ENCODE data around the gene TRERF1.
A peak's percentile ranks its signal among the peaks of the same experiment; 100 is the strongest.

TRERF1 gene

DNA sequence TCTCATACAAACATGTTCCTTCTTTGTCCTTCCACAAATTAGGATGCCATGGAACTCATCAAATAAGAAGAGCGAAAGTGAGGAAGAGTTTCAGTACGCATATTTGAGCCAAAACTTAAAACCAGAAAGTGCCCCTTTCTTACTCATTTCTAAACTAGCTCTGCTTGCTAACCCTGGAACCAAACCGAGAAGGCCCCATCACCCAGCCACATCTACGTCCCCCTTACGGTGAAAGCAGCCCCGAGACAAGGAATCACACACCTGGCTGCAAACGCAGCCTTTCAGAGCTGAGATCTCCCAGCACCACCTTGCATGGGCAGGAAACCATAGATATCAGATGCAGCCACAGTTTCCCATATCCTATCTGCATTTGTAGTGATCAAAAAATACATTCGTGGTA is 28.5 kb downstream of the TRERF1 start:
- ATAC-seq (peak; percentile 84), DNase-seq (peak; percentile 51)
- H3K4me1 Mint-ChIP-seq = peaks cover 55% of the 10 kb centered on the region
- no peaks in the 10 kb centered on the region for H3K9me3 Mint-ChIP-seq
- H3K36me3 Mint-ChIP-seq (ENCODE audit: low read depth) = no peaks in the 10 kb centered on the region
- no peaks in the 10 kb centered on the region for H3K27me3 Mint-ChIP-seq
- peak overlapping the region; percentile 39 for H3K27ac Mint-ChIP-seq
- H3K4me3 Mint-ChIP-seq = no peak overlapping the region

DNA sequence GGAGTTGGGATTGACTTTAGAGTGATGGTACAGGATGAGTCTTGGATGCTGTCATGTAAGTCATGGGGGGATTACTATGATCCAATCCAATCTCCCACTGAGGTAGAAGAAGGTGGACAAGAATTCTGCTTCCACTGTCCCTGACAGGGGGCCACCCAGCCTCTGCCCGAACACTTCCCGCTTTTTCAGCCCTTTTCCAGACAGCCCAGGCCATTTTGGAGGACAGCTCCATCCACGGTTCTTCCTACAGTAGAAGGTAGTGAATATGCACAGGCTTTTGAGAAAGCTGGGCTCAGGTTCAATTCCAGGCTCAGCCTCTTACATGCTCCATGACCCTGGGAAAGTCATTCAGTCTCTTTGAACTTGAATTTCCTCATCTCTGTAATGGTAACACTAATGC is 31.0 kb downstream of the TRERF1 start:
- DNase-seq = no peak
- no peak for ATAC-seq

GRCh38 chr6:42419490-42420280 is 32.0 kb downstream of the TRERF1 start:
- no peak overlapping the region for H3K27ac Mint-ChIP-seq
- H3K36me3 Mint-ChIP-seq (ENCODE audit: low read depth) = no peaks in the 10 kb centered on the region
- DNase-seq = no peak
- peaks cover 55% of the 10 kb centered on the region for H3K4me1 Mint-ChIP-seq
- no peak overlapping the region for H3K4me3 Mint-ChIP-seq
- no peak for ATAC-seq
- H3K27me3 Mint-ChIP-seq = no peaks in the 10 kb centered on the region
- no peaks in the 10 kb centered on the region for H3K9me3 Mint-ChIP-seq

More for the DNA sequence above, 31.0 kb downstream of the TRERF1 start:
- H3K4me1 Mint-ChIP-seq = peaks cover 61% of the 10 kb centered on the region
- H3K4me3 Mint-ChIP-seq = no peak overlapping the region
- H3K27me3 Mint-ChIP-seq = no peaks in the 10 kb centered on the region
- no peak overlapping the region for H3K27ac Mint-ChIP-seq
- H3K36me3 Mint-ChIP-seq (ENCODE audit: low read depth) = no peaks in the 10 kb centered on the region
- H3K9me3 Mint-ChIP-seq = no peaks in the 10 kb centered on the region

DNA sequence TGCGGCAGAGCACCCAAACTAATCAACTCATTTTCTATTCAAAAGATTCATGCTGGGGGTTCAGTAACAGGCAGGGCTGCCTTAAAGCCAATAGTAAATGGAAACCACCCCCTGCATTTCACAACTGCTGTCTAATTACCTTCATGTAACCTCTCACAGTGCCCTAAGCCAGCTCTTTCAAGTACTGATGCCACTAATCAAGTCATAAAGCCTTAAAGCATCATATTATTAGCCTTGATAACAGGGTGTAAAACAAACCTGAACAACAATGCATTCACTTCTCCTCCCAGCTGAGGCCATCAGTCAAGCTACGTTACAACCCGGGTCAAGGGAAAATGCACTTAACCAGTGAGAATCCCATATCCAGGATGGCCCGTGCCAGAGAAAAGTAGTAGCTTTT is 33.0 kb downstream of the TRERF1 start:
- H3K4me3 Mint-ChIP-seq = no peak overlapping the region
- DNase-seq (no peak), ATAC-seq (no peak)
- H3K27ac Mint-ChIP-seq = no peak overlapping the region
- H3K27me3 Mint-ChIP-seq = no peaks in the 10 kb centered on the region
- H3K36me3 Mint-ChIP-seq (ENCODE audit: low read depth) = no peaks in the 10 kb centered on the region
- H3K9me3 Mint-ChIP-seq = no peaks in the 10 kb centered on the region
- peaks cover 53% of the 10 kb centered on the region for H3K4me1 Mint-ChIP-seq

- no peak overlapping the region for H3K4me3 Mint-ChIP-seq
- no peaks in the 10 kb centered on the region for H3K36me3 Mint-ChIP-seq (ENCODE audit: low read depth)
- peaks cover 46% of the 10 kb centered on the region for H3K4me1 Mint-ChIP-seq
Measured at GRCh38 chr6:42417641-42418112, 34.0 kb downstream of the TRERF1 start.

GRCh38 chr6:42411406-42411805 is 40.3 kb downstream of the TRERF1 start:
- DNase-seq = no peak

More at GRCh38 chr6:42417641-42418112, 34.0 kb downstream of the TRERF1 start:
- H3K27me3 Mint-ChIP-seq = no peaks in the 10 kb centered on the region
- ATAC-seq = peak; percentile 83
- peak overlapping the region; percentile 37 for H3K27ac Mint-ChIP-seq
- no peaks in the 10 kb centered on the region for H3K9me3 Mint-ChIP-seq
- peak; percentile 52 for DNase-seq

DNA sequence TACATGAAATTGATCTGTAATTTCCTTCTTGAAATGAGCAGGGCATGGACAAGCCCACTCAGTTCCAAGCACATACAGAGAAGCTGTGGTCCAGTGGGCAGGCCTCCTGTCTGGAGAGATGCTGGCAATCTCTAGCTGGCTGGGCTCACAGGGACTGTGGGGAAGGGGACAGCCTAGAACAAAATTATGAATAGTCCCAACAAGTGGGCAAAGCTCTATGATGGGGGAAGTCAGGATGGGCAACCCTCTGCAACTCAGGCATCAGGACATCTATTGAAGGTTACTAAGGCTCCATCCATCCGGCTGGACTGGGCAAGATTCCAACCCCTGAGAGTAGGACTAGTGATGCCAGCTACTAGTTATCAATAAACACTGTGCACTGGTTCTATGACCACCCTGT is 40.9 kb downstream of the TRERF1 start:
- Mint-ChIP-seq H3K36me3 (ENCODE audit: low read depth) (no peaks in the 10 kb centered on the region), H3K27ac (no peak overlapping the region), H3K4me3 (no peak overlapping the region), H3K9me3 (no peaks in the 10 kb centered on the region), H3K27me3 (no peaks in the 10 kb centered on the region), H3K4me1 (peaks cover 45% of the 10 kb centered on the region)
- DNase-seq (no peak), ATAC-seq (no peak)

More at GRCh38 chr6:42411406-42411805, 40.3 kb downstream of the TRERF1 start:
- no peak overlapping the region for H3K4me3 Mint-ChIP-seq
- no peaks in the 10 kb centered on the region for H3K27me3 Mint-ChIP-seq
- no peak for ATAC-seq
- H3K36me3 Mint-ChIP-seq (ENCODE audit: low read depth) = no peaks in the 10 kb centered on the region
- H3K4me1 Mint-ChIP-seq = peaks cover 41% of the 10 kb centered on the region
- no peak overlapping the region for H3K27ac Mint-ChIP-seq
- no peaks in the 10 kb centered on the region for H3K9me3 Mint-ChIP-seq

DNA sequence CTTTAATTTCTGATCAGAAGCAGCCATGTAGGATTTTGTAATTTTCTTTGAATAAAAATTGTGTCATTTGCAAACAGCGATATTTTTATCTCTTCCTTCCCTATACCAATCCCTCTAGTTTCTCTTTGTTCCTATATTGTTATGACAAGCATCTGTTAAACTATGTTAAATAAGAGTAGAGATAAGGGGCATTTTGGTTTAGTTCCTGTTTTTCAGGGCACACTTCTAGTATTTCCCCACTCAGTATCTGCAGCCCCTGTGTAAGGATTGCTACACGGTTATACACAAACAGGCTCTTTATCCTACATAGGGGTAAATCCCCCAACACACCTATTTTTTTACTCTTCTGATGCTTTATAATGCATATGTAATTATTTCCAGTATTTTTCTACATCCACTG is 42.1 kb downstream of the TRERF1 start:
- Mint-ChIP-seq H3K36me3 (ENCODE audit: low read depth) (no peaks in the 10 kb centered on the region), H3K27me3 (no peaks in the 10 kb centered on the region)

GRCh38 chr6:42407379-42407778 is 44.3 kb downstream of the TRERF1 start:
- peaks cover 65% of the 10 kb centered on the region for H3K4me1 Mint-ChIP-seq
- no peak overlapping the region for H3K4me3 Mint-ChIP-seq
- no peak overlapping the region for H3K27ac Mint-ChIP-seq
- no peaks in the 10 kb centered on the region for H3K36me3 Mint-ChIP-seq (ENCODE audit: low read depth)
- H3K27me3 Mint-ChIP-seq = no peaks in the 10 kb centered on the region
- no peak for DNase-seq
- H3K9me3 Mint-ChIP-seq = no peaks in the 10 kb centered on the region
- ATAC-seq = peak; percentile 42

More for the DNA sequence above, 42.1 kb downstream of the TRERF1 start:
- DNase-seq (no peak), ATAC-seq (no peak)
- Mint-ChIP-seq H3K27ac (no peak overlapping the region), H3K9me3 (no peaks in the 10 kb centered on the region), H3K4me3 (no peak overlapping the region), H3K4me1 (peaks cover 51% of the 10 kb centered on the region)

GRCh38 chr6:42406306-42407280 is 45.1 kb downstream of the TRERF1 start:
- H3K27ac Mint-ChIP-seq = no peak overlapping the region
- H3K9me3 Mint-ChIP-seq = no peaks in the 10 kb centered on the region
- DNase-seq (no peak), ATAC-seq (no peak)
- no peaks in the 10 kb centered on the region for H3K27me3 Mint-ChIP-seq
- peaks cover 73% of the 10 kb centered on the region for H3K4me1 Mint-ChIP-seq
- H3K36me3 Mint-ChIP-seq (ENCODE audit: low read depth) = no peaks in the 10 kb centered on the region
- no peak overlapping the region for H3K4me3 Mint-ChIP-seq

DNA sequence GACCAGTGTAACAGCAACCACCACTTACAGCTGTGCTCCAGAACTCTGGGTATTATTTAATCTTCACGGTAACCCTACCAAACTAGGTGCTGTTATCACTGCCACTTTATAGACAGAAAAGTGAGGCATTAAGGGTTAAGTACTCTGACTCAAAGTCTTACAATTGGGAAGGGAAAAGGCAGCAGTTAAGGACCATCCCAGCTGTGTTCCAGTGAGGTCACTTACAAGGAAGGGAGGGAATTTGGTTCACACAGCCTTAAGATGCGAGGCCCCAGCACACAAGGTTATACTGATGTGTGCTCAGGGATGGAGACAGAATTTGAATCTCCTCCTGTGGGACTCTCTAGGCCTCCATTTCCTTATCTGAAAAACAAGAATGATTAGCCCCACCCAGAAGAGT is 46.7 kb downstream of the TRERF1 start:
- H3K27me3 Mint-ChIP-seq = no peaks in the 10 kb centered on the region
- no peak overlapping the region for H3K4me3 Mint-ChIP-seq
- H3K4me1 Mint-ChIP-seq = peaks cover 73% of the 10 kb centered on the region
- H3K36me3 Mint-ChIP-seq (ENCODE audit: low read depth) = no peaks in the 10 kb centered on the region
- ATAC-seq (no peak), DNase-seq (no peak)
- no peaks in the 10 kb centered on the region for H3K9me3 Mint-ChIP-seq
- peak overlapping the region; percentile 10 for H3K27ac Mint-ChIP-seq

GRCh38 chr6:42404484-42404883 is 47.2 kb downstream of the TRERF1 start:
- Mint-ChIP-seq H3K4me3 (no peak overlapping the region), H3K36me3 (ENCODE audit: low read depth) (no peaks in the 10 kb centered on the region), H3K27me3 (no peaks in the 10 kb centered on the region), H3K9me3 (no peaks in the 10 kb centered on the region), H3K27ac (peak overlapping the region; percentile 20), H3K4me1 (peaks cover 68% of the 10 kb centered on the region)
- DNase-seq (no peak), ATAC-seq (peak; percentile 68)

DNA sequence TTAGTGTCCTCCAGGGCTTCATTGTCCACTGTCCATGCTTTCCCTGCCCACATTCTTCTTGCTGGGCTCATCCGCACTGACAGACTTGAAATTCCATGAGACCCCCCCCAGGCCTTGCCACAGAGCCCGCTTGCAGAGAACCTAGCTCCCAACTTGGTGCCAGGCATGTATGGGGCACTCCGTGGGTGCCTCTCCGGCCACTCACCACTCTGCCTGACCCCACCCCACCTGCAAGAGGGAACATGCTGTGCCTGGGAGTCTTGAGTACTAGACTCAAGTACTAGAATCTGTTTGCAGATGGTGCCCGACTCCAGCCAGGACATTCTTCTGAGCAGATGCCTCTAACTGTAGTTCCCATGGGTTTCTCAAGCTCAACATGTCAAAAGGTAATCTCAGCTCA is 47.9 kb downstream of the TRERF1 start:
- no peak for DNase-seq
- H3K36me3 Mint-ChIP-seq (ENCODE audit: low read depth) = no peaks in the 10 kb centered on the region
- H3K27me3 Mint-ChIP-seq = no peaks in the 10 kb centered on the region
- H3K4me3 Mint-ChIP-seq = no peak overlapping the region
- ATAC-seq = no peak
- peaks cover 73% of the 10 kb centered on the region for H3K4me1 Mint-ChIP-seq
- no peak overlapping the region for H3K27ac Mint-ChIP-seq
- no peaks in the 10 kb centered on the region for H3K9me3 Mint-ChIP-seq

- Mint-ChIP-seq H3K27me3 (no peaks in the 10 kb centered on the region), H3K4me1 (peaks cover 71% of the 10 kb centered on the region), H3K4me3 (no peak overlapping the region), H3K27ac (no peak overlapping the region), H3K36me3 (ENCODE audit: low read depth) (no peaks in the 10 kb centered on the region), H3K9me3 (no peaks in the 10 kb centered on the region)
- ATAC-seq = no peak
- DNase-seq = no peak
Measured at GRCh38 chr6:42403421-42403820, 48.3 kb downstream of the TRERF1 start.

Data from activated naive CD8-positive, alpha-beta T cell treated with anti-CD3 and anti-CD28 coated beads, Interleukin-2, amount 50 U/mL, for 24 hours (primary cell).